ENCODE measurements around the gene PKP3.
"Not testable (repeated sequence)": the region's sequence is repeated elsewhere in the genome, so short reads cannot be mapped to it uniquely, and the experiment has no call there.

PKP3 gene

GRCh38 chr11:413120-414081 lies 19.4 kb downstream of the PKP3 start:
- peak in 3 of 6 experiments; percentile 27 to 48 (median 35) for DNase-seq

DNA sequence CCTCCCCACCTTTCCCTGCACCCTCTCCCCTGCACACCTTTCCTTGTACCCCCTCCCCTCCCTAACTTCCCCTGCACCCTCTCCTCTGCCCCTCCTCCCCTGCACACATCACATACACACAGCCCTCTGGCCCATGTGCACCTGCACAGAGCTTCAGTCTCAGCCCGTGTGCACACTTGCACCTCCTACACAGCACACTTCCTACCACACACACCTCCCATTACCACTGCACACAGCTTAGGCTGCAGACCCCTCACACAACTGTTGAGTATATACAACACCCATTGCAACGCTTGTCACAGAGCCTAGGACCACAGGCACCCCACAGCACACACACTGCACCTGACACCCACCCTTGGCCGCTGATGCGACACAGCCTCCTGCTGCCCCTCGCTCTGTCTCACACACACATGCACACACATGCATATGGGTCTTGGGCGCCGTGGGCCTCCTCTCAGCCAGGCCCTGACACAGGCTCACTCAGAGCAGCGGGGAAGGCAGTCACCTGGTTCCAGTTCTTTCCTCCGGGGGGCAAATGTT lies 20.4 kb downstream of the PKP3 start:
- peak in 1 of 6 experiments; percentile 47 for DNase-seq

- no peak for DNase-seq
These were observed 21.6 kb downstream of the PKP3 start for GRCh38 chr11:415640-416041.

GRCh38 chr11:416051-416756 lies 22.2 kb downstream of the PKP3 start:
- DNase-seq = peak in 2 of 6 experiments; percentile 29 to 49

GRCh38 chr11:416757-417621 lies 23.0 kb downstream of the PKP3 start:
- peak in 4 of 6 experiments; percentile 33 to 60 (median 42) for DNase-seq

GRCh38 chr11:417652-418342 lies 23.8 kb downstream of the PKP3 start:
- DNase-seq = no peak

- no peak for DNase-seq
These were observed 24.6 kb downstream of the PKP3 start for GRCh38 chr11:418343-419247.

DNA sequence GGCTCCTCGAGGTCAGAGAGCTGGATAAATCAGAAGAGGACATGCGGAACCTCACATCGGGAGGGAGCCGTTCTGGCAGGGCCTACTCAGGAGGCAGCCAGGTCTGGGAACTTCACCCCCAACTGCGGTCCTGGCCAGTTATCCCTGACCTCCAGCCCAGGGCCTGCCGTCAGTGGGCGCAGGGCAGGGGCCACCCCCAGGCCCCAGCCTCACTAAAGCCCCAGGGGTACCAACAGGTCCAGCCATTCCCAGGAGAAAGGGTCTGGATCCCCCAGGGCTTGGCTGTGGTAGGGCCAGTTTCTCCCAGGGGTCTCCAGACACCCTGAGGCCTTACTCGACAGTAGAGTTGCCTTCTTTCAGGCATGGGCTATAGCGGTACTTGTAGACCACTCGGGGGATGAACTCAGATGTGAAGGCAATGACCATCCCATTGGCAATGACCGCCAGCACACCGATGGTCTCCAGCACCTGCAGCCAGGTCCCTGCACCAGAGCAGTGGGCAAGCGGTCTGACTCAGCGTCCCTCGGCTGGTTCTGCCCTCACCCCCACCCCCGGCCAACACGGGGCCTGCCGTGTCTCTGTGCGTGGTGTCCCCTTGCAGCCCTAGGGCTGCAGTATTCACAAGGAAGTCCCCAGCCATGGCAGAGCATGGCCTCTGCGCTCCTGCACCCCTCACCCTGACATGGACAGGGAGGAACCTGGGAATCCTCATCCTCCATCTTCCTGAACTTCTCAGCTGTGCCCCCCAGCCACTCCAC lies 25.4 kb downstream of the PKP3 start:
- DNase-seq = no peak

DNA sequence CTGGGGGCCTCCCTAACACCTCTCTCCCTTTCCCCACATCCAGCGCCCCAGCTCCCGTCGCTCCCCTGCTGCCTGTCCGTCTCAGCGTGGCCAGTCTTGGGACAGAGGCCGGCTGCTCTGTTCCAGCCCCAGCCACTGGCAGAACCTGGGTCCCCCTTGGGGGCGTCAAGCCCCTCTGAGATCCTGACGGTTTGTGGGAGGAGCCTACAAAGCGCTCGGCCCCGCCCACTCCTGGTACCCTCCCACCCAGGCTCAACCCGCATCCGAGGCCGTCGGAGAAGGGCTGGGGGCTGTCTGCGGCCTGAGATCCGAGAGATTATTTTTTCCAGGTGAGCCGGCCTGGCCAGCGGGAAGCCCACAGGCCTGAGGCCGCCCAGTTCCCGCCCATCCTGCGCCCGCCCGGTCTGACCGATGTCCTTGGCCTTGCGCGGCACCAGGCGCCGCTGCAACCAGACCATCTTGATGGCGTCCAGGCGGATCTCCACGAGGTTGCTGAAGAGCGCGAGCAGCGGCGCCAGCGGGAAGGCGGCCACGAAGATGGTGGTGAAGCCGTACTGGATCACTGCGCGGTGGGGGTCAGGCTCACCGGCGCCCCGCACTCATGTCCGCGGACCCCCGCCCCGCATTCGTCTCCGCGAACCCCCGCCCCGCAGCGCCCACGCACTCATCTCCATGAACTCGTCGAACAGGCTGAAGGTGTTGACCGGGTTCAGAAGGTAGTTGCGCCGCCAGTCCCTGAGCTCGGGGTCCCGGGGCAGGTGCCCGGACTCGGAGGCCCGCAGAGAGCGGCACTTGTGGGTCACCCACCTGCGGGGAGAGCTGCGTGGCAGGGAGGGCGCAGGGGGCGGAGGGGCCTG lies 26.3 kb downstream of the PKP3 start:
- no peak for DNase-seq

GRCh38 chr11:420911-421321 lies 26.9 kb downstream of the PKP3 start:
- no peak for DNase-seq

DNA sequence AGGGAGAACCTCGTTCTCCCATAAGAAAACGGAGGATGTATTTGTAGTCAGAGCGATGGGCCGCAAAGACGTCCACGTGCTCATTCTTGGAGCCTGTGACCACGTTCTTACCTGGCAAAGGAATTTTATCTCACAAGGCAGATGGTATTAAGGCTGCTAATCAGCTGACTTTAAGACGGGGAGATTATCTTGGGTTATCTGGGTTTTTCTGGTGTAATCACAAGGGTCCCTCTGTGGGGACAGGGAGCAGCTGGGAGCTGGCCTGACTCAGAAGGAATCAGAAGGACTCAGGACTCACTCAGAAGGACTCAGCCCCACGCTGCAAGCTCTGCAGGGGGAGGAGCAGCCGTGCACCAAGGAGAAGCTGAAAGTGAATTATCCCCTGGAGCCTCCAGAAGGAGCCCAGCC lies 28.2 kb downstream of the PKP3 start:
- DNase-seq = no peak

DNA sequence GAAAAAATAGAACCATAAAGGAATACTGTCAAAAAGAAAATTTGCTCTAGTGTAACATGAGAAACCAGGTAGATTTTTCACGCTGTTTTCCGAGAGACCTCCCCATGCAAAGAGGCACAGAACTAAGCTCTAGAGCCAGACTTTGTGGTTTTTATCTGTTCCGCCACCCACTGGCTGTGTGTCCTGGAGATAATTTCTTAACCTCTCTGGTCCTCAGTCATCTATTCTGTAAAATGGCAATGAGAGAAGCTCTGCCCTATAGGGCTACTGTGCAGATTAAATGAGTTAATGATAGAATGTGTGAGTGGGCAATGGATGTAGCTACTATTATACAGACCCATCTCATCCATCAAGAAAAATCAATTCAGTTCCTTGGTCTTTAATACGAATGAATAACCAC lies 30.2 kb downstream of the PKP3 start:
- no peak for DNase-seq

- not testable (repeated sequence) for DNase-seq
These were observed 30.8 kb downstream of the PKP3 start for GRCh38 chr11:424766-425165.

GRCh38 chr11:425301-425700 lies 31.3 kb downstream of the PKP3 start:
- no peak for DNase-seq

DNA sequence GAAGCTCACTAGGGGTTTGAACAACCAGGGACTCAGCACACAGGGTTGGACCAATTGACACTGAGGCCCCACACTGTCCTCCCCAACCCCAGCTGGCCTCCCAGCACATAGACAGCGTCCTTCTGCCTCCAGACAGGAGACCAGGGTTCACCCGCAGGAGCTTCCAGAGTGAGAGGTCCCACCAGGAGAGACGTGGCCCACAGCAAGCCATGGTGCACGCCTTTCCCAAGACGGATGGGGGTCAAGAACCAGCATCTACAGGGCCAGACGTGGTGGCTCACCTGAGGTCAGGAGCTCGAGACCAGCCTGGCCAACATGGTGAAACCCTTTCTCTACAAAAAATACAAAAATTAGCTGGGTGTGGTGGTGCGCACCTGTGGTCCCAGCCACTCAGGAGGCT lies 32.8 kb downstream of the PKP3 start:
- DNase-seq = no peak

DNA sequence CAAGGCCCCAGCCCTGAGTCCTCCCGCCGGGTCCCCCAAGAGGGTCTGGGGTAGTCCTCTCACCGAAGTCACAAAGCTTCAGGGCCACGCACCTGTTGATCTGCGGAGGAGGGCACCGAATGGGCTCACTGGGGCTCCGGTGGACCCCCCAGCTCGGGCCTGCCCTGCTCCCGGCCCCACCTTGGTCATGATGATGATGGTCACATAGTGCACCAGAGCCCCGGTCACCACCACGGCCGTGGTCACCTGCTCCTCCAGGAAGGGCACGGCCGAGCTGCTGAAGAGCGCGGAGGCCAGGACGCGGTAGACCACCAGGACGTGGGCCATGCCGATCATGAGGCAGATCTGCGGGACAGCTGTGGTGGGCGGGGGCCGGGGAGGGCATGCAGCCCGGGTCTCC lies 34.3 kb downstream of the PKP3 start:
- no peak for DNase-seq

DNA sequence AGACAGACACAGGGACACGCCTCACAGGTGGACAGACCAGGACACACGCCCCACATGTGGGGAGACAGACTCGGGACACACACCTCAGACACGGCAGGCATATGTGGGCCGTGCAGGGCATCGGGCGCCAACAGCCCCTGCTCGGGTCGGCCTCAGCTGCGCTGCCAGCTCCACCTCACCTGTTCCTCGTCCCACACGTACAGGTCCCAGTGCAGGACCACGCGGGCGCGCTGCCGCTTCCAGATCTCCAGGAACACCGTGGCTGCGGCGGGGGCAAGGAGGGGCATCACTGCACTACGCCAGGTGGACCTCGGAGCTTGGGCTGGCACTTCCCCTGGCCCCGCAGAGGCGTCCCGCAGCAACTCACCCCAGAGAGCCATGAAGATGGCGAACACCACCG lies 35.4 kb downstream of the PKP3 start:
- DNase-seq = no peak

DNA sequence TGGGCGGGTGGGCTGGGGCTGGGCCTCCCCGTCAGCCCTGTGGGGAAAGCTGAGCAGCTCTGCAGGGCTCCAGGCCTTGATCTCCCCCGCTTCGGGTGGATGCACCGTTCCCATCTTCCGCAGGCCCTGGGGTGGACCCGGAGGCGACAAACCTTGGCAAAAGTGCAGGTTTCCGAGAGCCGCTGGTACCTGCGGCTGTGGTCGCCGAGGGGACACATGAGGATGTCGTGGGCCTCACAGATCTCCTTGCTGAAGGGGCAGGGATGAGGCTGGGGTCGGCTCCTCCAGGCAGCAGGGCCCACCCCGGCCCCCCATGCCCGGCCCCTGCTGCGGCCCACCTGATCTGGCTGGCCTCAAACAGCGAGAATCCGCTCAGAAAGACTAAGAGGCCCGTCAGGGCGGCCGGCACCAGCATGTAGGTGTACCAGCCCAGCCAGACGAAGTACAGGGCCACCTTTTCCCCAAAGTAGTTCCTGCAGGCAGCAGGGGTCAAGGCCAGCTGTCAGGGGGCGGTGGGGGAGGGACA lies 36.0 kb downstream of the PKP3 start:
- DNase-seq = no peak

GRCh38 chr11:431921-432320 lies 37.9 kb downstream of the PKP3 start:
- no peak for DNase-seq

Measured in stimulated activated naive CD4-positive, alpha-beta T cell (primary cell).